HG03066 (cell line): ENCODE measurements around the gene GADD45B.
A peak's percentile ranks its signal among the peaks of the same experiment; 100 is the strongest.

Source experiments
- ATAC-seq: cut with Tn5 transposase; IDR thresholded peaks from one replicate; pipeline ENCODE4 v1.9.1; 2021; ENCODE audit warnings: low read depth; ENCODE audit not compliant: unreplicated experiment

The GADD45B gene

GRCh38 chr19:2475702-2476450 is at the start of gene GADD45B:
Gene GADD45B (plus strand): TSS chr19:2476127. CDS start chr19:2476359, 232 bp downstream.
- peak; percentile 34 for ATAC-seq

- ATAC-seq = peak; percentile 4
Observed at GRCh38 chr19:2426611-2427428, 49.1 kb upstream of the GADD45B start.

- peak; percentile 69 for ATAC-seq
Observed at GRCh38 chr19:2427429-2428320, 48.3 kb upstream of the GADD45B start, which contains the start of gene TIMM13. Gene TIMM13 (minus strand): TSS chr19:2427586. CDS start chr19:2427533, 53 bp downstream.

GRCh38 chr19:2428321-2428690 is 47.6 kb upstream of the GADD45B start:
- no peak for ATAC-seq

- no peak for ATAC-seq
Observed at GRCh38 chr19:2428756-2429711, 46.9 kb upstream of the GADD45B start.

- ATAC-seq = no peak
Observed at GRCh38 chr19:2429917-2430535, 45.9 kb upstream of the GADD45B start.

- no peak for ATAC-seq
Observed at GRCh38 chr19:2431318-2432055, 44.4 kb upstream of the GADD45B start.

- no peak for ATAC-seq
Observed at GRCh38 chr19:2432131-2432848, 43.6 kb upstream of the GADD45B start.

- ATAC-seq = no peak
Observed at GRCh38 chr19:2433854-2434253, 42.1 kb upstream of the GADD45B start.

GRCh38 chr19:2434267-2434666 is 41.7 kb upstream of the GADD45B start:
- ATAC-seq = no peak

- ATAC-seq = no peak
Observed at GRCh38 chr19:2434721-2435265, 41.1 kb upstream of the GADD45B start.

GRCh38 chr19:2436384-2436783 is 39.5 kb upstream of the GADD45B start:
- no peak for ATAC-seq

GRCh38 chr19:2436926-2437325 is 39.0 kb upstream of the GADD45B start:
- no peak for ATAC-seq

GRCh38 chr19:2438178-2438577 is 37.7 kb upstream of the GADD45B start:
- ATAC-seq = no peak

- no peak for ATAC-seq
Observed at GRCh38 chr19:2440515-2440914, 35.4 kb upstream of the GADD45B start.

- ATAC-seq = no peak
Observed at GRCh38 chr19:2441096-2441752, 34.7 kb upstream of the GADD45B start.
